Neural crest cell (in vitro differentiated cells): ENCODE results near the gene SLC38A3. TPM values are rescaled to one million over a fixed set of nuclear protein-coding genes. Genes with fewer than 3 reads are reported as not detected.
A peak's percentile ranks its signal among the peaks of the same experiment; 100 is the strongest.

Source experiments
- DNase-seq: peaks from one replicate; pipeline ENCODE4 v3.0.0; 2021; ENCODE audit warnings: low read depth, mixed read lengths, low spot score
- H3K27ac Mint-ChIP-seq: one replicate; pipeline ENCODE4 v1.8.0; 2021; ENCODE audit warnings: mild to moderate bottlenecking, mixed read lengths; ENCODE audit not compliant: unreplicated experiment
- H3K27me3 Mint-ChIP-seq: 2 replicates; pipeline ENCODE4 v1.8.0; 2021; ENCODE audit warnings: low read depth, mild to moderate bottlenecking, mixed read lengths
- H3K36me3 Mint-ChIP-seq: 2 replicates; pipeline ENCODE4 v1.8.0; 2021; ENCODE audit warnings: low read depth, mild to moderate bottlenecking, mixed read lengths
- H3K4me1 Mint-ChIP-seq: 2 replicates; pipeline ENCODE4 v1.8.0; 2021; ENCODE audit warnings: mixed read lengths
- H3K4me3 Mint-ChIP-seq: one replicate; pipeline ENCODE4 v1.8.0; 2021; ENCODE audit warnings: mild to moderate bottlenecking, mixed read lengths
- H3K9me3 Mint-ChIP-seq: 2 replicates; pipeline ENCODE4 v1.8.0; 2021; ENCODE audit warnings: mixed read lengths
- CTCF ChIP-seq: fragments of 200-600 bp; sonication (generic); conservative IDR thresholded peaks from 2 replicates; pipeline ENCODE4 v1.5.0; 2021; ENCODE audit warnings: antibody characterized with exemption, mild to moderate bottlenecking
- microRNA-seq: library from miRNA; unstranded; fragments of <30 nt; microRNA quantifications from one replicate; pipeline ENCODE4, GENCODE V29; 2020
- total RNA-seq: library from RNA; stranded (reverse); gene quantifications from 2 replicates; pipeline ENCODE4 v1.2.1, GENCODE V29; 2021

SLC38A3 gene
- total RNA-seq, 1 donor from 2014 or later, result 2.7 TPM

GRCh38 chr3:50269460-50269859 lies 64.4 kb downstream of the SLC38A3 start:
- no peaks in the 10 kb centered on the region for H3K9me3 Mint-ChIP-seq
- H3K27ac Mint-ChIP-seq, result no peak overlapping the region
- peak overlapping the region; percentile 51 for H3K4me3 Mint-ChIP-seq
- no peak for DNase-seq
- peaks cover 35% of the 10 kb centered on the region for H3K4me1 Mint-ChIP-seq
- H3K27me3 Mint-ChIP-seq, result peaks cover 34% of the 10 kb centered on the region
- TF ChIP-seq CTCF, result no peak
- H3K36me3 Mint-ChIP-seq, result no peaks in the 10 kb centered on the region

- Mint-ChIP-seq H3K4me1 (peaks cover 36% of the 10 kb centered on the region), H3K27me3 (peaks cover 39% of the 10 kb centered on the region), H3K27ac (no peak overlapping the region), H3K9me3 (no peaks in the 10 kb centered on the region), H3K36me3 (no peaks in the 10 kb centered on the region), H3K4me3 (no peak overlapping the region)
- no peak for DNase-seq
- no peak for TF ChIP-seq CTCF
Observed at GRCh38 chr3:50269977-50270413, 64.9 kb downstream of the SLC38A3 start.

- H3K4me3 Mint-ChIP-seq, result no peak overlapping the region
- no peaks in the 10 kb centered on the region for H3K36me3 Mint-ChIP-seq
- TF ChIP-seq CTCF, result no peak
- peaks cover 45% of the 10 kb centered on the region for H3K27me3 Mint-ChIP-seq
- DNase-seq, result no peak
- H3K9me3 Mint-ChIP-seq, result no peaks in the 10 kb centered on the region
- H3K27ac Mint-ChIP-seq, result no peak overlapping the region
- peaks cover 38% of the 10 kb centered on the region for H3K4me1 Mint-ChIP-seq
Observed at GRCh38 chr3:50270422-50271224, 65.6 kb downstream of the SLC38A3 start.

Small RNAs within 50 kb of the gene (microRNA-seq; reads per million reads assigned to microRNA genes)
- gene MIR566 (not detected), gene MIR5787 (not detected)

Other genes starting within 250 kb of the SLC38A3 start
- gene RBM5, start 116.4 kb upstream of the SLC38A3 start, total RNA-seq, result 193 and 213 TPM in 2 replicates
- 4.2 and 5.8 TPM in 2 replicates for gene SEMA3F, start 49.9 kb upstream of the SLC38A3 start, total RNA-seq
- not detected in 2 replicates for gene GNAT1, start 13.7 kb upstream of the SLC38A3 start, total RNA-seq
- 176 and 190 TPM in 2 replicates for gene GNAI2, start 30.9 kb downstream of the SLC38A3 start, total RNA-seq
- 2.3 and 2.9 TPM in 2 replicates for gene SEMA3B, start 63.9 kb downstream of the SLC38A3 start, total RNA-seq
- not detected in 2 replicates for gene LSMEM2, start 73.8 kb downstream of the SLC38A3 start, total RNA-seq
- gene IFRD2, start 87.2 kb downstream of the SLC38A3 start, total RNA-seq, result 69.2 and 77.1 TPM in 2 replicates
- gene HYAL3, start 94.1 kb downstream of the SLC38A3 start, total RNA-seq, result 2.9 and 4.4 TPM in 2 replicates
- 9.7 and 10.7 TPM in 2 replicates for gene NAA80, start 94.1 kb downstream of the SLC38A3 start, total RNA-seq
- 2.0 and 2.5 TPM in 2 replicates for gene HYAL1, start 98.3 kb downstream of the SLC38A3 start, total RNA-seq
- 73.0 and 78.0 TPM in 2 replicates for gene HYAL2, start 117.5 kb downstream of the SLC38A3 start, total RNA-seq
- 35.0 and 35.5 TPM in 2 replicates for gene TUSC2, start 123.0 kb downstream of the SLC38A3 start, total RNA-seq
- gene RASSF1, start 135.6 kb downstream of the SLC38A3 start, total RNA-seq, result 15.1 and 16.8 TPM in 2 replicates
- 2.3 and 2.5 TPM in 2 replicates for gene ZMYND10, start 140.5 kb downstream of the SLC38A3 start, total RNA-seq
- 29.7 and 30.6 TPM in 2 replicates for gene NPRL2, start 145.5 kb downstream of the SLC38A3 start, total RNA-seq
- gene CYB561D2, start 145.6 kb downstream of the SLC38A3 start, total RNA-seq, result 11.7 and 12.8 TPM in 2 replicates
- gene TMEM115, start 154.2 kb downstream of the SLC38A3 start, total RNA-seq, result 37.8 and 39.2 TPM in 2 replicates